ENCODE results near the gene SRSF3. TPM values are rescaled to one million over a fixed set of nuclear protein-coding genes. Genes with fewer than 3 reads are reported as not detected.

The SRSF3 gene
- total and polyA plus RNA-seq, 2 donors (not counting 1 experiment from before 2014, with no cell fraction given): 316 to 642 TPM

DNA sequence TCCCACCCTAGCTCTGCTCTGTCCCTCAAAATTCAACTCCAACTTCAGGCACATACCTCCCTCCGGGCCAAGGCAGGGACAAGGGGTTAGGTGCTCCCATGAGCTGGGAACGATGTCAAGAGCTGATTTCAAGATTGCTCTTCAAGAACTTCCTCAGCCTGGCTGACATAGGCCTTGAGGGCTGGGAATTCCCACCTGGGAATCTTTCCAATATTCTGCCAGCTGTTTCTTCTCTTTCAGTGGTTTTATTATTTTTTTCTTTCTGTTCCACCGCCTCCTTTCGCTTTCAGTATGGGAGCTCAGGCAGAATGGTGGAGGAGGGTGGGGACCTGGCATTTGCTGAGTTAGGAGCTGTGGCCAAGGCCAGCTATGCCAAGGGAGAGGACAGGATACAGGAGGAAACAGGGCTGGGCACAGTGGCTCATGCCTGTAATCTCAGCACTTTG lies 33.7 kb downstream of the SRSF3 start:
- Histone ChIP-seq H3K27ac (ENCODE audit: low read length in 2 of 2) (no peak overlapping the region), H3K9ac (ENCODE audit: low read length) (no peak overlapping the region), H3K4me1 (ENCODE audit: control insufficient read depth in 2 of 2, insufficient read depth in 2 of 2, low read length in 2 of 2) (peaks cover 30 to 40% of the 10 kb centered on the region in 2 donors), H2AFZ (ENCODE audit: insufficient read depth, low read depth, low read length, poor library complexity, severe bottlenecking) (no peak overlapping the region), H3K4me2 (replicated peaks; ENCODE audit: low read depth, low read length, poor library complexity, severe bottlenecking) (no peak overlapping the region), H3K79me2 (ENCODE audit: control insufficient read depth, insufficient read depth, low read length) (no peaks in the 10 kb centered on the region), H4K20me1 (ENCODE audit: control insufficient read depth, insufficient read depth, low read length, poor library complexity, severe bottlenecking) (no peaks in the 10 kb centered on the region), H3K27me3 (replicated peaks in 1 of 4; ENCODE audit: control extremely low read depth in 1 of 4, control insufficient read depth in 3 of 4, insufficient read depth in 4 of 4, low read length in 3 of 4) (no peaks in the 10 kb centered on the region), H3K9me3 (ENCODE audit: control extremely low read depth in 1 of 3, control insufficient read depth in 2 of 3, insufficient read depth in 1 of 3, low read length in 2 of 3) (no peaks in the 10 kb centered on the region), H3K36me3 (replicated peaks in 1 of 2; ENCODE audit: control extremely low read depth in 1 of 2, control insufficient read depth in 1 of 2, extremely low read depth in 1 of 2, insufficient read depth in 2 of 2, low read length in 1 of 2) (no peaks in the 10 kb centered on the region), H3K4me3 (ENCODE audit: control extremely low read depth in 1 of 5, extremely low read depth in 1 of 5, insufficient read depth in 1 of 5, low read depth in 2 of 5, low read length in 4 of 5) (no peak overlapping the region)
- intact Hi-C loops (cut with micrococcal nuclease): no loop called here
- CTCF ChIA-PET: interaction anchor here (0.8 to 2.1 kb wide), 5 partner anchors 9 to 132 kb away, joined by 3 to 18 read pairs (median 4); partner anchors contain the start of gene CDKN1A
- Mint-ChIP-seq H3K4me1 (peaks cover 43% of the 10 kb centered on the region), H3K27me3 (no peaks in the 10 kb centered on the region), H3K4me3 (no peak overlapping the region), H3K27ac (no peak overlapping the region), H3K9me3 (ENCODE audit: insufficient read depth) (no peaks in the 10 kb centered on the region)
- WGBS (ENCODE audit: insufficient coverage): 68% methylated on average over 3 of the region's 4 CpGs
- POLR2A ChIA-PET: interaction anchor here (0.5 to 1.2 kb wide), 4 partner anchors 15 to 51 kb away, joined by 4 to 7 read pairs (median 4); partner anchors contain the start of gene CDKN1A
- DNase-seq (no peak), ATAC-seq (ENCODE audit: low read depth) (no peak)
- TF ChIP-seq EZH2 (IDR thresholded peaks at IDR 0.05; ENCODE audit: borderline replicate concordance, insufficient read depth, low read depth, low read length, poor library complexity, severe bottlenecking): no peak
- TF ChIP-seq, protein P1, sequence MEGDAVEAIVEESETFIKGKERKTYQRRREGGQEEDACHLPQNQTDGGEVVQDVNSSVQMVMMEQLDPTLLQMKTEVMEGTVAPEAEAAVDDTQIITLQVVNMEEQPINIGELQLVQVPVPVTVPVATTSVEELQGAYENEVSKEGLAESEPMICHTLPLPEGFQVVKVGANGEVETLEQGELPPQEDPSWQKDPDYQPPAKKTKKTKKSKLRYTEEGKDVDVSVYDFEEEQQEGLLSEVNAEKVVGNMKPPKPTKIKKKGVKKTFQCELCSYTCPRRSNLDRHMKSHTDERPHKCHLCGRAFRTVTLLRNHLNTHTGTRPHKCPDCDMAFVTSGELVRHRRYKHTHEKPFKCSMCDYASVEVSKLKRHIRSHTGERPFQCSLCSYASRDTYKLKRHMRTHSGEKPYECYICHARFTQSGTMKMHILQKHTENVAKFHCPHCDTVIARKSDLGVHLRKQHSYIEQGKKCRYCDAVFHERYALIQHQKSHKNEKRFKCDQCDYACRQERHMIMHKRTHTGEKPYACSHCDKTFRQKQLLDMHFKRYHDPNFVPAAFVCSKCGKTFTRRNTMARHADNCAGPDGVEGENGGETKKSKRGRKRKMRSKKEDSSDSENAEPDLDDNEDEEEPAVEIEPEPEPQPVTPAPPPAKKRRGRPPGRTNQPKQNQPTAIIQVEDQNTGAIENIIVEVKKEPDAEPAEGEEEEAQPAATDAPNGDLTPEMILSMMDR (IDR thresholded peaks at IDR 0.05): no peak

DNA sequence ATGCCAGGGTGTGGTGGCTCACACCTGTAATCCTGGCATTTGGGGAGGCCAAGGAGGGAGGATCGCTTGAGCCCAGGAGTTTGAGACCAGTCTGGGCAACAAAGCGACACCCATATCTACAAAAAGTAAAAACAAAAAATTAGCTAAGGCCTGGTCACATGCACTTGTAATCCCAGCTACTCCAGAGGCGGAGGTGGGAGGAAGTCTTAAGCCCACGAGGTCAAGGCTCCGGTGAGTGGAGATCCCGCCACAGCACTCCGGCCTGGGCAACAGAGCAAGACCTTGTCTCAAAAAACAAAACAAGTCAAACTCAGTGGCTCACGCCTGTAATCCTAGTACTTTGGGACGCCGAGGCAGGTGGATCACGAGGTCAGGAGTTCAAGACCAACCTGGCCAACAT lies 35.6 kb downstream of the SRSF3 start:
- ATAC-seq (ENCODE audit: low read depth): no peak
- Histone ChIP-seq H4K20me1 (ENCODE audit: control insufficient read depth, insufficient read depth, low read length, poor library complexity, severe bottlenecking) (no peaks in the 10 kb centered on the region), H3K4me1 (ENCODE audit: control insufficient read depth in 2 of 2, insufficient read depth in 2 of 2, low read length in 2 of 2) (peaks cover 14 to 24% of the 10 kb centered on the region in 2 donors), H3K79me2 (ENCODE audit: control insufficient read depth, insufficient read depth, low read length) (no peaks in the 10 kb centered on the region), H3K36me3 (replicated peaks in 1 of 2; ENCODE audit: control extremely low read depth in 1 of 2, control insufficient read depth in 1 of 2, extremely low read depth in 1 of 2, insufficient read depth in 2 of 2, low read length in 1 of 2) (no peaks in the 10 kb centered on the region), H3K9ac (ENCODE audit: low read length) (no peak overlapping the region), H3K27ac (ENCODE audit: low read length in 2 of 2) (no peak overlapping the region), H3K27me3 (replicated peaks in 1 of 4; ENCODE audit: control extremely low read depth in 1 of 4, control insufficient read depth in 3 of 4, insufficient read depth in 4 of 4, low read length in 3 of 4) (no peaks in the 10 kb centered on the region), H2AFZ (ENCODE audit: insufficient read depth, low read depth, low read length, poor library complexity, severe bottlenecking) (no peak overlapping the region), H3K4me3 (ENCODE audit: control extremely low read depth in 1 of 5, extremely low read depth in 1 of 5, insufficient read depth in 1 of 5, low read depth in 2 of 5, low read length in 4 of 5) (no peak overlapping the region), H3K9me3 (ENCODE audit: control extremely low read depth in 1 of 3, control insufficient read depth in 2 of 3, insufficient read depth in 1 of 3, low read length in 2 of 3) (no peaks in the 10 kb centered on the region), H3K4me2 (replicated peaks; ENCODE audit: low read depth, low read length, poor library complexity, severe bottlenecking) (no peak overlapping the region)
- Mint-ChIP-seq H3K27ac (no peak overlapping the region), H3K4me1 (peaks cover 30% of the 10 kb centered on the region), H3K9me3 (ENCODE audit: insufficient read depth) (no peaks in the 10 kb centered on the region), H3K27me3 (no peaks in the 10 kb centered on the region), H3K4me3 (no peak overlapping the region)
- ChIA-PET POLR2A (no interaction called here), CTCF (interaction anchor here (1.6 to 2.0 kb wide), 2 partner anchors 129 to 139 kb away, joined by 4 to 7 read pairs; no protein-coding TSS in a partner anchor)
- intact Hi-C loops (cut with micrococcal nuclease): no loop called here
- DNase-seq: no peak
- 97% methylated on average over 5 of the region's 11 CpGs for WGBS (ENCODE audit: insufficient coverage)
- TF ChIP-seq, protein P1 (IDR thresholded peaks at IDR 0.05): no peak
- no peak for TF ChIP-seq EZH2 (IDR thresholded peaks at IDR 0.05; ENCODE audit: borderline replicate concordance, insufficient read depth, low read depth, low read length, poor library complexity, severe bottlenecking)

All from B cell (primary cell).